HG03432 (cell line): ENCODE measurements around the gene GLRX5.

Experiments
- ATAC-seq: cut with Tn5 transposase; IDR thresholded peaks from one replicate; pipeline ENCODE4 v1.9.1; 2021; ENCODE audit warnings: mild to moderate bottlenecking, moderate library complexity; ENCODE audit not compliant: unreplicated experiment

GLRX5 gene

GRCh38 chr14:95534299-95535225 is at the start of gene GLRX5:
Gene GLRX5, plus strand, starts transcription at chr14:95535050. Its CDS starts 40 bp downstream, at chr14:95535090.
- peak; percentile 92 for ATAC-seq

- no peak for ATAC-seq
Measured at GRCh38 chr14:95485222-95485819, 49.5 kb upstream of the GLRX5 start.

GRCh38 chr14:95486875-95487668 is 47.8 kb upstream of the GLRX5 start:
- no peak for ATAC-seq

- ATAC-seq, result no peak
Measured at GRCh38 chr14:95487669-95488084, 47.2 kb upstream of the GLRX5 start.

GRCh38 chr14:95488376-95489213 is 46.3 kb upstream of the GLRX5 start:
- ATAC-seq, result no peak

GRCh38 chr14:95489214-95490137 is 45.4 kb upstream of the GLRX5 start:
- ATAC-seq, result no peak

- ATAC-seq, result no peak
Measured at GRCh38 chr14:95490138-95490509, 44.7 kb upstream of the GLRX5 start.

- no peak for ATAC-seq
Measured at GRCh38 chr14:95490727-95491451, 44.0 kb upstream of the GLRX5 start.

- ATAC-seq, result no peak
Measured at GRCh38 chr14:95491936-95492608, 42.8 kb upstream of the GLRX5 start.

GRCh38 chr14:95493503-95493902 is 41.3 kb upstream of the GLRX5 start:
- no peak for ATAC-seq

- ATAC-seq, result no peak
Measured at GRCh38 chr14:95493976-95494375, 40.9 kb upstream of the GLRX5 start.

- ATAC-seq, result no peak
Measured at GRCh38 chr14:95494456-95494855, 40.4 kb upstream of the GLRX5 start.

- ATAC-seq, result no peak
Measured at GRCh38 chr14:95495076-95495475, 39.8 kb upstream of the GLRX5 start.

- ATAC-seq, result peak; percentile 85
Measured at GRCh38 chr14:95495538-95496025, 39.3 kb upstream of the GLRX5 start.

GRCh38 chr14:95496111-95496681 is 38.7 kb upstream of the GLRX5 start:
- ATAC-seq, result peak; percentile 14

GRCh38 chr14:95496690-95497259 is 38.1 kb upstream of the GLRX5 start:
- no peak for ATAC-seq

GRCh38 chr14:95497561-95498011 is 37.3 kb upstream of the GLRX5 start:
- ATAC-seq, result no peak
